GM21526 (cell line): ENCODE measurements around the gene PPP1R14B.

Experiments used
- ATAC-seq: cut with Tn5 transposase; IDR thresholded peaks from one replicate; pipeline ENCODE4 v1.9.1; 2021; ENCODE audit warnings: moderate library complexity; ENCODE audit not compliant: unreplicated experiment, low FRiP score

The PPP1R14B gene

GRCh38 chr11:64246871-64247728 lies at the start of gene PPP1R14B:
TSS of gene PPP1R14B (minus strand) at chr11:64246943. CDS start at chr11:64246673, 270 bp downstream.
- no peak for ATAC-seq

GRCh38 chr11:64296236-64296635 lies 49.5 kb upstream of the PPP1R14B start:
- no peak for ATAC-seq

- ATAC-seq: no peak
These were observed 49.0 kb upstream of the PPP1R14B start for GRCh38 chr11:64295760-64296159.

GRCh38 chr11:64294774-64295173 lies 48.0 kb upstream of the PPP1R14B start:
- no peak for ATAC-seq

GRCh38 chr11:64292460-64293254 lies 45.9 kb upstream of the PPP1R14B start:
- ATAC-seq: no peak

GRCh38 chr11:64291752-64292459 lies 45.2 kb upstream of the PPP1R14B start:
- no peak for ATAC-seq

GRCh38 chr11:64291262-64291751 lies 44.6 kb upstream of the PPP1R14B start, which contains the start of gene KCNK4:
TSS of gene KCNK4 (plus strand) at chr11:64291302. CDS start at chr11:64293019, 1,717 bp downstream.
- no peak for ATAC-seq

GRCh38 chr11:64290352-64291261 lies 43.9 kb upstream of the PPP1R14B start:
- ATAC-seq: no peak

- ATAC-seq: no peak
These were observed 42.3 kb upstream of the PPP1R14B start for GRCh38 chr11:64289002-64289564.

GRCh38 chr11:64288353-64288750 lies 41.6 kb upstream of the PPP1R14B start:
- ATAC-seq: no peak

GRCh38 chr11:64287676-64288352 lies 41.1 kb upstream of the PPP1R14B start:
- ATAC-seq: no peak

GRCh38 chr11:64286801-64287159 lies 40.0 kb upstream of the PPP1R14B start:
- ATAC-seq: no peak

GRCh38 chr11:64285885-64286800 lies 39.4 kb upstream of the PPP1R14B start:
- no peak for ATAC-seq

- peak; percentile 44 for ATAC-seq
These were observed 38.5 kb upstream of the PPP1R14B start, which contains the start of gene GPR137 for GRCh38 chr11:64284962-64285884. TSS of gene GPR137 (plus strand) at chr11:64285848. CDS start at chr11:64286525, 677 bp downstream.

- peak; percentile 69 for ATAC-seq
These were observed 37.6 kb upstream of the PPP1R14B start, which contains the start of gene BAD for GRCh38 chr11:64284048-64284961. TSS of gene BAD (minus strand) at chr11:64284665. CDS start at chr11:64284368, 297 bp downstream.
